Testis (tissue), 2 donors: ENCODE data around the gene CCNY.

Source experiments
- POLR2A ChIP-seq: fragments of 450-650 bp; IDR thresholded peaks from one replicate; pipeline ENCODE4 v1.6.1; 2017; ENCODE audit warnings: antibody characterized with exemption, mild to moderate bottlenecking, moderate library complexity
- TF ChIP-seq, protein P1 (sequence below), 3 experiments: fragments of 450-650 bp in 2 of 3; fragments of 200-600 bp in 1 of 3; sonication (generic) in 1 of 3; IDR thresholded peaks; one replicate each; pipeline ENCODE4 v1.5.1; 2016 to 2019; ENCODE audit warnings: antibody characterized with exemption in 3 of 3, mild to moderate bottlenecking in 2 of 3, moderate library complexity in 1 of 3

DNA sequence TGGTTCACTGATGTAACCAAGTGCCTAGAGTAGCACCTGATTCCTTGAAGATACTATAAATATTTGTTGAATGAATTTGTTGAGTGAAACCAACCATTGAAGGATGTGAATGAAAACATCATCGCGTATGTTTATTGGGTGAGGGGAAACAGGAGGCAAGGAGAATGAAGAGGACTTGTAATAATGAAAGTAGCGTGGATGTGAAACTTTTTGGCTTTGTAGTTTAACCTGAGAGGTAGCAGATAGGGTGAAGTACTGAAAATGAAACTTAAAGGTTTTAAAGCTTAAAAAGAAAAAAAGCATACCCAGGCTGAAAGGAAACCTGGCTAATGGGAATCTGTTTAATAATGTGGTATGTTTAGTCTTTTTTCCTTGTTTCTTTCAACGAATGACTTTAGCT, 5.2 kb downstream of the CCNY start:
- TF ChIP-seq, protein P1, sequence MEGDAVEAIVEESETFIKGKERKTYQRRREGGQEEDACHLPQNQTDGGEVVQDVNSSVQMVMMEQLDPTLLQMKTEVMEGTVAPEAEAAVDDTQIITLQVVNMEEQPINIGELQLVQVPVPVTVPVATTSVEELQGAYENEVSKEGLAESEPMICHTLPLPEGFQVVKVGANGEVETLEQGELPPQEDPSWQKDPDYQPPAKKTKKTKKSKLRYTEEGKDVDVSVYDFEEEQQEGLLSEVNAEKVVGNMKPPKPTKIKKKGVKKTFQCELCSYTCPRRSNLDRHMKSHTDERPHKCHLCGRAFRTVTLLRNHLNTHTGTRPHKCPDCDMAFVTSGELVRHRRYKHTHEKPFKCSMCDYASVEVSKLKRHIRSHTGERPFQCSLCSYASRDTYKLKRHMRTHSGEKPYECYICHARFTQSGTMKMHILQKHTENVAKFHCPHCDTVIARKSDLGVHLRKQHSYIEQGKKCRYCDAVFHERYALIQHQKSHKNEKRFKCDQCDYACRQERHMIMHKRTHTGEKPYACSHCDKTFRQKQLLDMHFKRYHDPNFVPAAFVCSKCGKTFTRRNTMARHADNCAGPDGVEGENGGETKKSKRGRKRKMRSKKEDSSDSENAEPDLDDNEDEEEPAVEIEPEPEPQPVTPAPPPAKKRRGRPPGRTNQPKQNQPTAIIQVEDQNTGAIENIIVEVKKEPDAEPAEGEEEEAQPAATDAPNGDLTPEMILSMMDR (IDR thresholded peaks at IDR 0.05): no peak
- no peak for TF ChIP-seq POLR2A
